Tibial nerve (tissue), 4 donors: Measurements from ENCODE around the gene SPINT3. TPM values are rescaled to one million over a fixed set of nuclear protein-coding genes. Genes with fewer than 3 reads are reported as not detected.

ENCODE experiments used
- DNase-seq, 2 donors: peaks; one replicate each; pipeline ENCODE4 v3.0.0-alpha.2; 2019; ENCODE audit warnings: low spot score in 2 of 2
- H3K27ac ChIP-seq, 4 donors: fragments of 200-600 bp; sonication (generic) in 3 of 4; one replicate each; pipeline ENCODE4 v1.5.1; 2017 to 2019; ENCODE audit warnings: mild to moderate bottlenecking in 1 of 4
- H3K27me3 ChIP-seq, 2 donors: fragments of 200-600 bp; sonication (generic) in 1 of 2; one replicate each; pipeline versions ENCODE4 v1.5.1 to v1.6.0; 2017 to 2019
- H3K36me3 ChIP-seq, 3 donors: fragments of 200-600 bp; sonication (generic); one replicate each; pipeline ENCODE4 v1.5.1; 2018 to 2019
- H3K4me1 ChIP-seq, 4 donors: fragments of 200-600 bp; sonication (generic) in 3 of 4; one replicate each; pipeline ENCODE4 v1.5.1; 2017 to 2019
- H3K4me3 ChIP-seq, 4 donors: fragments of 200-600 bp; sonication (generic) in 3 of 4; one replicate each; pipeline ENCODE4 v1.5.1; 2017 to 2019; ENCODE audit warnings: mild to moderate bottlenecking in 1 of 4, moderate library complexity in 1 of 4
- H3K9me3 ChIP-seq, 4 donors: fragments of 200-600 bp; sonication (generic) in 3 of 4; one replicate each; pipeline ENCODE4 v1.5.1; 2017 to 2019
- EP300 ChIP-seq, 2 donors: sonication (generic); formaldehyde crosslinking; IDR thresholded peaks; one replicate each; pipeline ENCODE4 v1.6.1; 2017; ENCODE audit warnings: antibody characterized with exemption in 2 of 2, mild to moderate bottlenecking in 1 of 2
- POLR2A ChIP-seq, 2 donors: fragments of 450-650 bp; IDR thresholded peaks; one replicate each; pipeline ENCODE4 v1.6.1; 2017; ENCODE audit warnings: antibody characterized with exemption in 2 of 2, mild to moderate bottlenecking in 2 of 2, moderate library complexity in 2 of 2
- WGBS, 2 donors: methylation state at CpG; one replicate each; pipeline ENCODE4 v1.1.5; 2018; 5-methylcytosine and 5-hydroxymethylcytosine counted together
- total RNA-seq, 4 donors: library from RNA; depleted of rRNA; stranded (reverse); fragments of >200 nt; gene quantifications; one replicate each; pipeline ENCODE4 v1.1.0, GENCODE V29; 2016
- TF ChIP-seq, protein P1 (sequence below), 5 experiments: fragments of 200-600 bp in 3 of 5; fragments of 450-650 bp in 2 of 5; sonication (generic) in 3 of 5; IDR thresholded peaks; one replicate each; pipeline ENCODE4 v1.5.1; 2016 to 2019; ENCODE audit warnings: antibody characterized with exemption in 5 of 5, mild to moderate bottlenecking in 3 of 5, moderate library complexity in 2 of 5

SPINT3 gene
- total RNA-seq, 4 donors from 2014 or later: not detected

GRCh38 chr20:45538209-45538799 is 22.9 kb upstream of the SPINT3 start:
- Histone ChIP-seq H3K4me3 (no peak overlapping the region), H3K27ac (no peak overlapping the region), H3K36me3 (no peaks in the 10 kb centered on the region), H3K4me1 (no peaks in the 10 kb centered on the region), H3K9me3 (no peaks in the 10 kb centered on the region), H3K27me3 (peaks cover 0 to 18% of the 10 kb centered on the region in 2 donors)
- no peak for DNase-seq
- WGBS, 2 donors: 56 to 63% methylated on average over 7 of the region's 7 CpGs
- no peak for TF ChIP-seq POLR2A (IDR thresholded peaks at IDR 0.05)
- TF ChIP-seq, protein P1, sequence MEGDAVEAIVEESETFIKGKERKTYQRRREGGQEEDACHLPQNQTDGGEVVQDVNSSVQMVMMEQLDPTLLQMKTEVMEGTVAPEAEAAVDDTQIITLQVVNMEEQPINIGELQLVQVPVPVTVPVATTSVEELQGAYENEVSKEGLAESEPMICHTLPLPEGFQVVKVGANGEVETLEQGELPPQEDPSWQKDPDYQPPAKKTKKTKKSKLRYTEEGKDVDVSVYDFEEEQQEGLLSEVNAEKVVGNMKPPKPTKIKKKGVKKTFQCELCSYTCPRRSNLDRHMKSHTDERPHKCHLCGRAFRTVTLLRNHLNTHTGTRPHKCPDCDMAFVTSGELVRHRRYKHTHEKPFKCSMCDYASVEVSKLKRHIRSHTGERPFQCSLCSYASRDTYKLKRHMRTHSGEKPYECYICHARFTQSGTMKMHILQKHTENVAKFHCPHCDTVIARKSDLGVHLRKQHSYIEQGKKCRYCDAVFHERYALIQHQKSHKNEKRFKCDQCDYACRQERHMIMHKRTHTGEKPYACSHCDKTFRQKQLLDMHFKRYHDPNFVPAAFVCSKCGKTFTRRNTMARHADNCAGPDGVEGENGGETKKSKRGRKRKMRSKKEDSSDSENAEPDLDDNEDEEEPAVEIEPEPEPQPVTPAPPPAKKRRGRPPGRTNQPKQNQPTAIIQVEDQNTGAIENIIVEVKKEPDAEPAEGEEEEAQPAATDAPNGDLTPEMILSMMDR (IDR thresholded peaks at IDR 0.05): no peak

DNA sequence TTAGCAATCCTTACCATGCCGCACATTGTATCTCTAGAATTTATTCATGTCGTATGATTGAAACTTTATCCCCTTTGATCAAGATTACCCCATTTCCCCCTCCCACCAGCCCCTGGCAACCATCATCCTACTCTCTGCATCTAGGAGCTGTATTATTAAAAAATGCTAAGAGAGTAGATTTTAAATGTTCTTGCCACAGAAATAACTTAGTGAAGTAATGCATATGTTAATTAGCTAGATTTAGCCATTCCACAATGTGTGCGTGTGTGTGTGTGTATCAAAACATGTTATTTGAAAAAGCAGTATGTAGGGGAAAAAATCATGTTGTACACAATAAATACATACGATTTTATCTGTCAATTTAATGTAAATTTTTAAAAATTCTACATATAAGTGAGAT is 11.9 kb upstream of the SPINT3 start:
- Histone ChIP-seq H3K9me3 (no peaks in the 10 kb centered on the region), H3K27ac (no peak overlapping the region), H3K4me3 (no peak overlapping the region), H3K36me3 (no peaks in the 10 kb centered on the region), H3K27me3 (no peaks in the 10 kb centered on the region), H3K4me1 (no peaks in the 10 kb centered on the region)
- TF ChIP-seq, protein P1 (IDR thresholded peaks at IDR 0.05): no peak
- DNase-seq: no peak
- WGBS, 2 donors: 69% methylated on average over 4 of the region's 4 CpGs

DNA sequence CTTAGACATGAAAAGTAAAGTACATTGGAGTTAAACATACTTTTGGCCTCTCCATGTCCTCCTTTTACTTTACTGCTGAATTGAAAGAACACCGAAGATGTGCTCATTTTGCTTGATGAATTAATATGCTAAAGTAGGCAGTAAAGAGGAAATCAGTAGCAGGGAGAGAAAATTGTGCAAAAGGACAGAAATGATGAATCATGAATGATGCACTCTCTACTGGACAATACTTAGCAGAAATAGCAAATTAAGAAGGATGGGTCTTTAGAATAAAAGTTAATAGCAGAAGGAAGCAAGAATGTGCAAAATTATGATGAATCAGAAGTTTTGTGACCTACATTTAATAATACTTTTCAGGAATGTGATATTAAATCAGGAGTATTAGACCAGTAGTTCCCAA is 8.4 kb upstream of the SPINT3 start:
- Histone ChIP-seq H3K9me3 (no peaks in the 10 kb centered on the region), H3K36me3 (no peaks in the 10 kb centered on the region), H3K27ac (no peak overlapping the region), H3K4me1 (no peaks in the 10 kb centered on the region), H3K4me3 (no peak overlapping the region), H3K27me3 (no peaks in the 10 kb centered on the region)
- no peak for DNase-seq
- TF ChIP-seq, protein P1 (IDR thresholded peaks at IDR 0.05): no peak
- TF ChIP-seq EP300 (IDR thresholded peaks at IDR 0.05): no peak
- no peak for TF ChIP-seq POLR2A (IDR thresholded peaks at IDR 0.05)
- WGBS, 2 donors: 66 to 86% methylated on average over 1 of the region's 1 CpG

DNA sequence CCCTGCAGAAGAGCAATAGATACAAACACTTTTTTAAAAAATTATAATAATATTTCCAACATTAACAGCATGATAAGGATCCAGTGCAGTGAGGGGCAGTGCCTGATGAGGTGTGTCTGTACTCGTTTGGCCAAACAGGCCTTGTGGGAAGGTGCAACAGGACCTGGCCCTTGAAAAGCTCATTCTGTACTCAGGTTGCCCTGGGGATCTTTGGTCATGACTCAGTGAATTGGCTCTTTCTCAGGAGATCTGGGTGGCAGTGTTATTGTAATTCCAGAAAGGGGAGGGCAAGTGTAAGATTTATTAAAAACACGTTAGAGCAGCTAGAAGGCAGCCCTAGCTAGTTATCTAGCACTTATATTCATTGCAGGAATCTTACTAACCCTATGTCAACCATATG is 2.9 kb upstream of the SPINT3 start:
- no peak for TF ChIP-seq EP300 (IDR thresholded peaks at IDR 0.05)
- no peak for TF ChIP-seq POLR2A (IDR thresholded peaks at IDR 0.05)
- TF ChIP-seq, protein P1 (IDR thresholded peaks at IDR 0.05): no peak
- Histone ChIP-seq H3K4me1 (no peaks in the 10 kb centered on the region), H3K9me3 (no peaks in the 10 kb centered on the region), H3K27me3 (no peaks in the 10 kb centered on the region), H3K4me3 (no peak overlapping the region), H3K27ac (no peak overlapping the region), H3K36me3 (no peaks in the 10 kb centered on the region)
- DNase-seq: no peak
- WGBS, 2 donors: 42 to 57% methylated on average over 2 of the region's 2 CpGs

DNA sequence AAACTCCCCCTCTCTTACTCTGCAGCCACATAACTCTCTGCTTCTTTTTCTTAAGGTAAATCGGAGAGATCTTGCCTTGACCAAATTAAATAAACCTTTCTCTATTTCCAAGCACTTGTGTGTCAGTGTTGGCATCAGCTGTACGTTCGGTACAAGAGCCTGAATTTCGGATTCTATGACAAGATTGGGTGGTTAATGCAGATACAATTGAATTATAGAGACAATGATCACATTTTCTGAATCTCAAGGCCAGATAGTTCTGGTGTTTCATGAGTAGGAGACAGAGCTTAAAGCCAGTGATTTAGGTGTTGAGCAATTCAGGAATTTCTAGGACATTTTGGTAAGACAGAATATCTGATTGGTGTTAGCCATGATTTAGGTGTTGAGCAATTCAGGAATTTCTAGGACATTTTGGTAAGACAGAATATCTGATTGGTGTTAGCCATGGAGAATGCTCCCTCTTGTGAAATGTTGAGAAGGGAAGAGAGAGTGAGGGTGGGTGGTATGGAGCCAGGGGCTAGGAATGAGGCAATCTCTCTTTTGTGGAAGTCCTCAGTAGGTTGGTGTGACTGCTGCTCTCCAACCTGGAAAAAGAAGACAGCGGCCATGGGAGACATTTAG is 5.1 kb downstream of the SPINT3 start:
- no peaks in the 10 kb centered on the region for H3K4me1 ChIP-seq
- H3K27me3 ChIP-seq: no peaks in the 10 kb centered on the region
- H3K4me3 ChIP-seq: no peak overlapping the region
- 85 to 86% methylated on average over 5 of the region's 5 CpGs for WGBS, 2 donors
- DNase-seq: no peak
- no peaks in the 10 kb centered on the region for H3K9me3 ChIP-seq
- TF ChIP-seq, protein P1 (IDR thresholded peaks at IDR 0.05): no peak
- TF ChIP-seq EP300 (IDR thresholded peaks at IDR 0.05): no peak
- TF ChIP-seq POLR2A (IDR thresholded peaks at IDR 0.05): no peak
- H3K36me3 ChIP-seq: no peaks in the 10 kb centered on the region
- H3K27ac ChIP-seq: no peak overlapping the region
